Colonic mucosa (tissue), 4 donors: ENCODE data around the gene TUBA4A. TPM values are rescaled to one million over a fixed set of nuclear protein-coding genes. Genes with fewer than 3 reads are reported as not detected.

Source experiments
- DNase-seq: peaks from one replicate; pipeline ENCODE4 v3.0.0-alpha.2; 2020
- H3K27ac ChIP-seq: fragments of 200-600 bp; one replicate; pipeline ENCODE4 v1.8.0; 2021
- H3K27me3 ChIP-seq: fragments of 200-600 bp; one replicate; pipeline ENCODE4 v1.8.0; 2021
- H3K36me3 ChIP-seq: fragments of 200-600 bp; one replicate; pipeline ENCODE4 v1.8.0; 2021
- H3K4me1 ChIP-seq: fragments of 200-600 bp; one replicate; pipeline ENCODE4 v1.8.0; 2021; ENCODE audit warnings: mild to moderate bottlenecking
- H3K4me3 ChIP-seq: fragments of 200-600 bp; one replicate; pipeline ENCODE4 v1.8.0; 2021
- H3K9ac ChIP-seq, 2 donors: one replicate each; pipeline ENCODE4 v1.7.0; 2013; ENCODE audit warnings: control low read depth in 2 of 2, low read depth in 2 of 2, low read length in 2 of 2
- H3K9me3 ChIP-seq: fragments of 200-600 bp; one replicate; pipeline ENCODE4 v1.8.0; 2021
- intact Hi-C: fragments of 100-400 bp; cut with DNase I; formaldehyde crosslinking; loops from one replicate; pipeline ENCODE4 v1.14.1; 2022
- total RNA-seq, 2 donors: library from RNA; stranded (reverse); fragmentation: NEBNext Ultra II Directional in 1 of 2; extraction: Animal tissue kit (Norgen Biotek cat#: 25700) in 1 of 2; gene quantifications; one replicate each; pipeline ENCODE4 v1.2.1, GENCODE V29; 2021
- TF ChIP-seq, protein P1 (sequence below): fragments of 200-600 bp; IDR thresholded peaks from one replicate; pipeline ENCODE4 v1.8.0; 2022; ENCODE audit warnings: antibody characterized with exemption, mild to moderate bottlenecking
- donor health status: healthy.
- donor health status: DM: no; HTN: no; CAD: no.
- donor health status: DM: no; HTN: no; CAD: no.

Gene TUBA4A
- total RNA-seq, 2 donors from 2014 or later = 68.4 to 149 TPM

DNA sequence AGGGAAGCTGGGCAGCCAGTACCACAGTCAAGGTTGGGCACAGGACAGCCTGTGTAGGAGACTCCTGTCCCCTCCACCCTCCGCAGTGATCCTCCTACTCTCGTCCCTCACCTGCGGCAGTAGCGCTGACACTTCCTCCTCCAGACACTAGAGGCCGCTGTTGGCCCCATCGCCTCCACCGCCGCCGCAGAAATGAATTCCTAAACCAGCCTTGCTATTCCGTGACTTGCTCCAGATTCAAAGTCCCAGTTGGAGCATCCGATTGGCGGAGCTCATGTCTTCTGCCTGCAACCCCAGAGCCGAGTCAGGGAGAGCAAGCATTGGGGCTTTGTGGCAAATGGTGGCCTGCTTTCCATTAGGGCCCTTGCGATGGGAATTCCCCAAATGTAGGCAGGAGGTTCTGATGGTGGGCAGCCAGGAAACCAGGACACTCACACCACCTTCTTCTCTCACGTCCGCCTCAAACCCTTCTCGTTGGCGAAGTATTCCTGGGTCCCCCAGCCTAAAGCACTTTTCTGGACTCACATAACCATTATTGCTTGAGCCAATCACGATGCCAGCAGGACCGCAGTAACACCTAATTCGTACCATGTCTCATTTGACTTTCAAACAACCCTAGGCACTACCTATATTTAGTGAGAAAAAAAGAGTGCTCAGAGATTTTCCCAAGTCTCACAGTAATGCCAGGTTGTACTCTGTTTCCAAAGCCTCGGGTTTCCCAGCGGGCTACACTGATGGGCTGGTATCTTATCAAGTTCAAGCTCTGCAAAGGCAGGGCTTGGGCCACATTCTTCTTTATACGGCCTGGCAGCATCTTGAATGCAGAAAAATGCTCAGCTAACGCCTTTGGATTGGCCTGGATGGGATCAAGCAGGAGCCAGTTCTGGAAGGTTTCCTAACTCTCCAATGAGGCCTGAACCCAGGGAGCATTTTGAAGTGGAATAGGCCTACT is 24.3 kb upstream of the TUBA4A start:
- Histone ChIP-seq H3K36me3 (no peaks in the 10 kb centered on the region), H3K4me3 (no peak overlapping the region), H3K4me1 (peaks cover 6% of the 10 kb centered on the region), H3K9ac (peak overlapping the region; percentile 36 to 90), H3K27me3 (no peaks in the 10 kb centered on the region), H3K27ac (peak overlapping the region; percentile 97), H3K9me3 (no peaks in the 10 kb centered on the region)
- intact Hi-C loops = no loop called here
- TF ChIP-seq, protein P1, sequence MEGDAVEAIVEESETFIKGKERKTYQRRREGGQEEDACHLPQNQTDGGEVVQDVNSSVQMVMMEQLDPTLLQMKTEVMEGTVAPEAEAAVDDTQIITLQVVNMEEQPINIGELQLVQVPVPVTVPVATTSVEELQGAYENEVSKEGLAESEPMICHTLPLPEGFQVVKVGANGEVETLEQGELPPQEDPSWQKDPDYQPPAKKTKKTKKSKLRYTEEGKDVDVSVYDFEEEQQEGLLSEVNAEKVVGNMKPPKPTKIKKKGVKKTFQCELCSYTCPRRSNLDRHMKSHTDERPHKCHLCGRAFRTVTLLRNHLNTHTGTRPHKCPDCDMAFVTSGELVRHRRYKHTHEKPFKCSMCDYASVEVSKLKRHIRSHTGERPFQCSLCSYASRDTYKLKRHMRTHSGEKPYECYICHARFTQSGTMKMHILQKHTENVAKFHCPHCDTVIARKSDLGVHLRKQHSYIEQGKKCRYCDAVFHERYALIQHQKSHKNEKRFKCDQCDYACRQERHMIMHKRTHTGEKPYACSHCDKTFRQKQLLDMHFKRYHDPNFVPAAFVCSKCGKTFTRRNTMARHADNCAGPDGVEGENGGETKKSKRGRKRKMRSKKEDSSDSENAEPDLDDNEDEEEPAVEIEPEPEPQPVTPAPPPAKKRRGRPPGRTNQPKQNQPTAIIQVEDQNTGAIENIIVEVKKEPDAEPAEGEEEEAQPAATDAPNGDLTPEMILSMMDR = peak; percentile 98
- peak; percentile 86 for DNase-seq

DNA sequence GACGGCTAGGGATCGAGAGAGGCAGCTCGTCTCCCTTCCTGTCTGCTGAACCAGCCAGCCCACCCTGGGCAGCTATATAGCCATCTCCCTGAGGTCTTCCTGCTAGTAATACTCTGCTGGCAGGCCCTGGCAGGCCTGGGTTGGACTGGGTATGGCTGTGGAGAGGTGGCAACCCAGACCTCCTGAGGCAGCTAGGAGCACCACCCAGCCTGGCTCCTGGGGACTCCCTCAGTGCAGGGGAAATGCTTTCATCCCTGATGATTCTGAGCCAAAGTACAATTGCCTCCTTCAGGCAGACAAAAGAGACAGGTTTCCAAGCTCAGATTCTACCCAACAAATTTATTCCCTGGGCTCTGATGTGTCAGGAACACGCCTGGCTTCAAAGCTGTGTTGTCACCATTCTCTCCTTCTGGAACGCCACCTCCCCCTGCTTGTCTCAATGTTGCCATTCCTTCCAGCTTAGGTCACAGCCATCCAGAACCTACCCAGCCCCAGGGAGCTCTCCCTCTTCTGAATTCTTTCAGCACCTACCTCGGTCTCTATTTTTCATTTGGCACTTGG is 20.7 kb upstream of the TUBA4A start:
- H3K9me3 ChIP-seq = no peaks in the 10 kb centered on the region
- H3K36me3 ChIP-seq = no peaks in the 10 kb centered on the region
- no peak overlapping the region for H3K27ac ChIP-seq
- H3K9ac ChIP-seq = no peak overlapping the region
- peaks cover 6% of the 10 kb centered on the region for H3K4me1 ChIP-seq
- TF ChIP-seq, protein P1 = no peak
- no peak overlapping the region for H3K4me3 ChIP-seq
- intact Hi-C loops = no loop called here
- H3K27me3 ChIP-seq = no peaks in the 10 kb centered on the region
- no peak for DNase-seq

DNA sequence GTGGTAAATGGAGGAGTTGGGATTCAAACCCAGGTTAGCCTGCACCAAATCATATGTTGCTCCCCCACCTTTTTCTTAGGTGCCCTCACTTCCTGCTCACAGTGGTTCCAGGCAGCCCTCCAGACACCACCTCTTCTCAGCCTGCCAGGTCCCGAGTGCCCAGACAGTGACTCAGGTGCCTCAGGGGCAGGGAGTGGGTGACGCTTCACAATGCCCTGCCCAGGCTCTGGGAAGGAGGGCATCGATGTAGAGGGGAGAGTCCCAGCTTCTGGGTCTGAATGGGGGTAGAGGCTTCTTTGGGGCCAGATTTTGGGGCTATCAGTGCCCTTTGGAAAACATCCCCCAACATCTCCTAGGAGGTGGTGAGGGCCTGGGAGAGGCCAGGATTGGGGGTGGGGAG is 20.2 kb upstream of the TUBA4A start:
- no peaks in the 10 kb centered on the region for H3K27me3 ChIP-seq
- no peaks in the 10 kb centered on the region for H3K36me3 ChIP-seq
- no peaks in the 10 kb centered on the region for H3K9me3 ChIP-seq
- H3K4me3 ChIP-seq = no peak overlapping the region
- DNase-seq = no peak
- H3K9ac ChIP-seq = no peak overlapping the region
- intact Hi-C loops = no loop called here
- TF ChIP-seq, protein P1 = no peak
- peaks cover 6% of the 10 kb centered on the region for H3K4me1 ChIP-seq
- H3K27ac ChIP-seq = no peak overlapping the region

DNA sequence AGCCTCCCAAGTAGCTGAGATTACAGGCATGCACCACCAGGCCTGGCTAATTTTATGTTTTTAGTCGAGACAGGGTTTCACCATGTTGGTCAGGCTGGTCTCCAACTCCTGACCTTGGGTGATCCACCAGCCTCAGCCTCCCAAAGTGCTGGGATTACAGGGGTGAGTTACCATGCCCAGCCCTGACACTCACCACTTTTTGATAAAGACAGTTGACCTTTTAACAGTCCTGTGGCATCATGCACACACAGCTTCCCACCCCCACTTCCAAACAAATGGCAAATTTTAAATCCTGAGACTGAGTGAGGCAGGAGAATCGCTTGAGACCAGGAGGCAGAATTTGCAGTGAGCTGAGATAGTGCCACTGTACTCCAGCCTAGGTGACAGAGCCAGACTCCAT is 19.3 kb upstream of the TUBA4A start:
- Histone ChIP-seq H3K4me1 (peaks cover 5% of the 10 kb centered on the region), H3K9ac (no peak overlapping the region), H3K27me3 (no peaks in the 10 kb centered on the region), H3K27ac (no peak overlapping the region), H3K36me3 (no peaks in the 10 kb centered on the region), H3K9me3 (no peaks in the 10 kb centered on the region), H3K4me3 (no peak overlapping the region)
- DNase-seq = no peak
- TF ChIP-seq, protein P1 = no peak
- intact Hi-C loops = no loop called here

DNA sequence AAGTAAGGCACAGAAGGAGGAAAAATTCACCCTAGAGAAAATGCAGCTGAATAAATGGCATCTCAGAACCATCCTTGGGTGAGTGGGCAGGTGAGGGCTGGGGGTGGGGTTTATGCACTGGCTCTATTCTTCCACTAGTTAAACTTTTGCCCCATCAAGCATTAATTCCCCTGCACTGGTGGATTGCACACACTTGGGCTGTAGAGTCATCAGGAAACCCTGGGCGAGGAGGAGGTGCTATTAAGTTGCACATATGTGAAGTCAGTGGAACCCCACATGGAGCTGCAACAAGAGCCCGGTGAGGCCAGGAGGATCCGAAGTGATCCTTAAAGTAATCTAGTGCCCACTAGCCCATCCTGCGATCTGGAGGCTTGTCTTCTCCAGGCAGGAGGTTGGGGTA is 18.6 kb upstream of the TUBA4A start:
- Histone ChIP-seq H3K9ac (no peak overlapping the region), H3K27me3 (no peaks in the 10 kb centered on the region), H3K4me3 (no peak overlapping the region), H3K36me3 (no peaks in the 10 kb centered on the region), H3K9me3 (no peaks in the 10 kb centered on the region), H3K4me1 (no peaks in the 10 kb centered on the region), H3K27ac (no peak overlapping the region)
- intact Hi-C loops = no loop called here
- TF ChIP-seq, protein P1 = no peak
- no peak for DNase-seq
